Ascending aorta (tissue), 2 donors: ENCODE results near the gene PRPSAP2. TPM values are rescaled to one million over a fixed set of nuclear protein-coding genes. Genes with fewer than 3 reads are reported as not detected.
"Not testable (repeated sequence)": the region's sequence is repeated elsewhere in the genome, so short reads cannot be mapped to it uniquely, and the experiment has no call there.

Experiments used
- DNase-seq, 2 donors: peaks; one replicate each; pipeline ENCODE4 v3.0.0-alpha.2; 2019; ENCODE audit warnings: low spot score in 2 of 2
- H3K27ac ChIP-seq, 2 donors: fragments of 200-600 bp; sonication (generic); one replicate each; pipeline ENCODE4 v1.5.1; 2016 to 2017; ENCODE audit warnings: mild to moderate bottlenecking in 1 of 2
- H3K27me3 ChIP-seq: fragments of 200-600 bp; sonication (generic); one replicate; pipeline ENCODE4 v1.5.1; 2017
- H3K36me3 ChIP-seq, 2 donors: fragments of 200-600 bp; sonication (generic); one replicate each; pipeline ENCODE4 v1.5.1; 2016
- H3K4me1 ChIP-seq, 2 donors: fragments of 200-600 bp; sonication (generic); one replicate each; pipeline ENCODE4 v1.5.1; 2016 to 2017; ENCODE audit warnings: mild to moderate bottlenecking in 1 of 2
- H3K4me3 ChIP-seq, 2 donors: fragments of 200-600 bp; sonication (generic); one replicate each; pipeline ENCODE4 v1.5.1; 2016 to 2017; ENCODE audit warnings: mild to moderate bottlenecking in 1 of 2
- H3K9me3 ChIP-seq, 2 donors: fragments of 200-600 bp; sonication (generic); one replicate each; pipeline ENCODE4 v1.5.1; 2016
- CTCF ChIP-seq, 3 experiments: fragments of 200-600 bp in 2 of 3; fragments of 450-650 bp in 1 of 3; sonication (generic) in 2 of 3; IDR thresholded peaks; one replicate each; pipeline ENCODE4 v1.5.1; 2016 to 2019; ENCODE audit warnings: antibody characterized with exemption in 3 of 3, mild to moderate bottlenecking in 1 of 3, moderate library complexity in 1 of 3
- intact Hi-C: fragments of 100-400 bp; cut with DNase I; formaldehyde crosslinking; loops from one replicate; pipeline ENCODE4 v1.15.1; 2023
- total RNA-seq: library from RNA; depleted of rRNA; stranded (reverse); fragments of >200 nt; gene quantifications from one replicate; pipeline ENCODE4 v1.1.0, GENCODE V29; 2016

The PRPSAP2 gene
- total RNA-seq, 1 donor from 2014 or later = 3.4 TPM

GRCh38 chr17:18858567-18859245 is 775 bp downstream of the PRPSAP2 start:
- DNase-seq = peak in 1 of 2 donors; percentile 8
- no peak for TF ChIP-seq CTCF (IDR thresholded peaks at IDR 0.05)
- Histone ChIP-seq H3K4me3 (peak overlapping the region; percentile 74 to 86), H3K27ac (peak overlapping the region; percentile 93 to 94), H3K4me1 (peaks cover 0 to 11% of the 10 kb centered on the region in 2 donors), H3K9me3 (no peaks in the 10 kb centered on the region), H3K36me3 (no peaks in the 10 kb centered on the region), H3K27me3 (no peaks in the 10 kb centered on the region)
- intact Hi-C loops = loop anchor here (5.0 kb wide), 1 partner anchor 144 kb away; the partner anchor contains the start of gene FAM83G

GRCh38 chr17:18859256-18859655 is 1.3 kb downstream of the PRPSAP2 start:
- H3K9me3 ChIP-seq = no peaks in the 10 kb centered on the region
- H3K27ac ChIP-seq = peak overlapping the region; percentile 93 to 94
- H3K4me1 ChIP-seq = peaks cover 0 to 11% of the 10 kb centered on the region in 2 donors
- intact Hi-C loops = loop anchor here (5.0 kb wide), 1 partner anchor 143 kb away; the partner anchor contains the start of gene FAM83G
- no peak for TF ChIP-seq CTCF (IDR thresholded peaks at IDR 0.05)
- H3K27me3 ChIP-seq = no peaks in the 10 kb centered on the region
- no peaks in the 10 kb centered on the region for H3K36me3 ChIP-seq
- peak overlapping the region in 1 of 2 donors; percentile 86 for H3K4me3 ChIP-seq
- DNase-seq = peak in 1 of 2 donors; percentile 50

GRCh38 chr17:18860161-18860972 is 2.4 kb downstream of the PRPSAP2 start:
- Histone ChIP-seq H3K4me1 (peaks cover 0 to 9% of the 10 kb centered on the region in 2 donors), H3K36me3 (no peaks in the 10 kb centered on the region), H3K9me3 (no peaks in the 10 kb centered on the region), H3K4me3 (no peak overlapping the region), H3K27me3 (no peaks in the 10 kb centered on the region), H3K27ac (no peak overlapping the region)
- intact Hi-C loops = no loop called here
- no peak for TF ChIP-seq CTCF (IDR thresholded peaks at IDR 0.05)
- peak in 1 of 2 donors; percentile 49 for DNase-seq

GRCh38 chr17:18862011-18862410 is 4.1 kb downstream of the PRPSAP2 start:
- peaks cover 0 to 5% of the 10 kb centered on the region in 2 donors for H3K36me3 ChIP-seq
- DNase-seq = peak in 1 of 2 donors; percentile 47
- H3K4me3 ChIP-seq = no peak overlapping the region
- H3K27ac ChIP-seq = no peak overlapping the region
- H3K9me3 ChIP-seq = no peaks in the 10 kb centered on the region
- no peaks in the 10 kb centered on the region for H3K27me3 ChIP-seq
- intact Hi-C loops = no loop called here
- peaks cover 0 to 6% of the 10 kb centered on the region in 2 donors for H3K4me1 ChIP-seq
- TF ChIP-seq CTCF (IDR thresholded peaks at IDR 0.05) = no peak

- DNase-seq, H3K27me3 ChIP-seq, H3K4me1 ChIP-seq, intact Hi-C loops, H3K27ac ChIP-seq, H3K9me3 ChIP-seq, H3K4me3 ChIP-seq: not testable (repeated sequence)
- peaks cover 17 to 25% of the 10 kb centered on the region in 2 donors for H3K36me3 ChIP-seq
Measured at GRCh38 chr17:18864996-18865395, 7.1 kb downstream of the PRPSAP2 start.
